ENCODE measurements around the gene TMPRSS3.

The TMPRSS3 gene

DNA sequence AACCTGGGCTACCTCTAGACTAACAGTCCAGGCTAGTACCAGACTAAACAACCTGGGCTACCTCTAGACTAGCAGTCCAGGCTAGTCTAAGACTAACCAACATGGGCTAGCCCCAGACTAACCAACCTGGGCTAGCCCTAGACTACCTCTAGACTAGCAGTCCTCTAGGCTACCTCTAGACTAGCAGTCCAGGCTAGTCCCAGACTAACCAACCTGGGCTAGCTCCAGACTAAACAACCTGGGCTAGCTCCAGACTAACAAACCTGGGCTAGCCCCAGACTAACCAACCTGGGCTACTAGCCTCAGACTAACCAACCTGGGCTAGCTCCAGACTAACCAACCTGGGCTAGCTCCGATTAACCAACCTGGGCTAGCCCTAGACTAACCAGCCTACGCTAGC is 47.1 kb downstream of the TMPRSS3 start:
- DNase-seq: no peak

DNA sequence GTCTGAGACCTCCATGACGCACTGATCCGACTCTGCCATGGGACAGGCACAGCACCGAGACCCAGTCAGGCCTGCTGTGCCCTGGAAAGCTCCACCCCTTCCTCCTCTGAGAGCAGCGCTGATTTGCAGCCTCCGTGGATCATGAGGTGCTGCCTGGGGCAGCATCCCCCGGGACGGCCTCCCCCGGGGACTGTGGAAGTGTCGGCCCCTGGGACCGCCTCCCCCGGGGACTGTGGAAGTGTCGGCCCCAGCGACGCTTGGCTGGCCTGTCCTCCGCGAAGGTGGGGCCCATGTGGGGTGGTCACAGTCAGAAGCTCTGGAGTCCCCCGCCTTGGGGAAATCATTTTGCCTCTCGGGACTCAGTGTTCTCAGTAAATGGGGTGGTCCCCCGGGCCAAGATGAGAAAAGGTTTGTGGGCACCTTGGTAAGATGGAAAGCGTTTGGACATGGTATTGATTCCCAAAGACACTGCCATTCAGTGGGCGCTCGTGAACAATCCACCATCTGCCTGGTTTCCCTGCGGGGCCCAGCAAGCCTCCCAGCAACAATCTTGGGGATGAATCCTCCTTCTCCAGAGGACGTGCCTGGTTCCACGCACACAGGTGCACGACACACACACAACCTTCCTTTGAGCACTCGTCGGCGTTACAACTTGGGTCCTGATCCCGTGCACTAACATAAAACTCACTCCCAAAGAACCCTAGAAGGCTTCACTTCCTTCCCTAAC is 48.1 kb downstream of the TMPRSS3 start:
- no peak for DNase-seq

- no peak for DNase-seq
Measured at GRCh38 chr21:42346866-42347600, 48.8 kb downstream of the TMPRSS3 start.

DNA sequence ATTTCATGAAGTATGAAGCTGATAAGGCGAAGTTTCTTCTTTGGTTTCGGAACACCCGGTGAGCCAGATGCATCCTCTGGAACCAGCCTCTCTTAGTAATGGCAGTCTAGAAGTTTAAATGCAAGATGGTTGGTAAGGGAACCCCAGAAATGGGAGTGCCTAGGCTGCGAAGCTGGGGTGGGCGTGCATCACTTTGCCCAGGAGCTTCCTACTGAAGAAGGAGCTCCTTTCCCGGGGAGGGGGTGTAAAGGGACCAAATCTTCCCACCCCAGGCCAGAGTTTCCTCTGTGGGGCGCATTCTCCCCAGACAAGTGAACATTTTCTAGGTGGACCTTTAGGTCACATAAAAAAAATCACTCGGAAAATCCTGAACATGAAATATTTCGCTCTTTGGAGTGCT is 49.4 kb downstream of the TMPRSS3 start:
- DNase-seq: no peak

DNA sequence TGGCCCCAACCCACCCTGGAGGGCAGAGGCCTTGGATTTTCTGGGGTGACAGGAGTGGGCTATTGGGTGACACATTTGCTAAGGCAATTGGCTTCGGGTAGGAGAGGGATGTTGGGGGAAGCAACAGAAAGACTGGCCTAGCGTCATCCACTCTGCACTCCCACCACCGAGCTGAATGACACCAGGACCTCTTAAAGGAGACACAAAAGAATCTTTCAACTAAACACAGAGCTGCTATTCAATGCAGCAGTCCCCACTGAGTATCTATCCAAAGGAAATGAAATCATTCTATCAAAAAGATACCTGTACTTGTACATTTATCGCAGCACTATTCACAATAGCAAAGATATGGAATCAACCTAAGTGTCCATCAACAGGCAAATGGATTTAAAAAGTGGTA is 51.2 kb downstream of the TMPRSS3 start:
- no peak for DNase-seq

GRCh38 chr21:42343963-42344510 is 51.8 kb downstream of the TMPRSS3 start:
- DNase-seq: no peak

DNA sequence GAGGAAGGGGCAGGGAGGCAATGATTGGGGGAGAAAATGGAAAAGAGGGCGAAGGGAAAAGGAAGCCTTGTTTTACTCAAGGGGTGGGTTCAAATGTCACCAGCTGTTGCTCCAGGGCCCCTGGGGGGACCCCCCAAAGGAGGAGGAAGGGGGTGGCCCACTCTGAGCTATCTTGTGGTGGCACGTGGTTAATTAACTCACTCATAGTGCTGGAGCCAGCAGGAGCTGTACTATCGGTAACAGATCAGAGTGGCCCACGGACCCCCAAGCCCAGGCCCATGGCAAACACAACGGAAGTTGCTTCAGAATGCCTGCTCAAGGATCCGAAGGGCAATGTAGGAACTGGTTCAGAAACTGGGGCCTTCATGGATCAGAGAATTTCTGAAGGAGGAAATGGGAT is 52.3 kb downstream of the TMPRSS3 start:
- DNase-seq: no peak

GRCh38 chr21:42343101-42343500 is 52.8 kb downstream of the TMPRSS3 start:
- DNase-seq: no peak

- no peak for DNase-seq
Measured at GRCh38 chr21:42341776-42342542, 53.9 kb downstream of the TMPRSS3 start.

GRCh38 chr21:42340187-42341050 is 55.4 kb downstream of the TMPRSS3 start:
- no peak for DNase-seq

- no peak for DNase-seq
Measured at GRCh38 chr21:42338729-42339715, 56.8 kb downstream of the TMPRSS3 start.

GRCh38 chr21:42337830-42338728 is 57.8 kb downstream of the TMPRSS3 start:
- DNase-seq: peak; percentile 77

DNA sequence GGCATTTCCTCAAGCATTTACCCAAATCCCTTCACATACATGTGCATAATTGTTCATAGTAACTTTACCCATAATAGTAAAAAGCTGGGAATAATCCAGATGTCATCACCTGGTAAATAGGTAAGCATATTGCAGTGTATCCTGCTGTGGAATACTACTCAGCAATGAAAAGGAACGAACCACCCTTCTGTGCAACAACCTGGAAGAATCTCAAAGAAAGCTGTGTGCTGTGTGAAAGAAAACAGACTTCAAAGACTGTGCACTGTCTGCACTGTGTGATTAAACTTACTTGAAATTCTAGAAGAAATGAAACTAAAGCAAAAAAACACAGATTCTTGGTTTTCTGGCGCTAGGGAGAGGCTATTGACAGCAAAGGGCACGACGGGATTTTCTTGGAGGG is 58.6 kb downstream of the TMPRSS3 start:
- DNase-seq: no peak

- no peak for DNase-seq
Measured at GRCh38 chr21:42336054-42336453, 59.8 kb downstream of the TMPRSS3 start.

DNA sequence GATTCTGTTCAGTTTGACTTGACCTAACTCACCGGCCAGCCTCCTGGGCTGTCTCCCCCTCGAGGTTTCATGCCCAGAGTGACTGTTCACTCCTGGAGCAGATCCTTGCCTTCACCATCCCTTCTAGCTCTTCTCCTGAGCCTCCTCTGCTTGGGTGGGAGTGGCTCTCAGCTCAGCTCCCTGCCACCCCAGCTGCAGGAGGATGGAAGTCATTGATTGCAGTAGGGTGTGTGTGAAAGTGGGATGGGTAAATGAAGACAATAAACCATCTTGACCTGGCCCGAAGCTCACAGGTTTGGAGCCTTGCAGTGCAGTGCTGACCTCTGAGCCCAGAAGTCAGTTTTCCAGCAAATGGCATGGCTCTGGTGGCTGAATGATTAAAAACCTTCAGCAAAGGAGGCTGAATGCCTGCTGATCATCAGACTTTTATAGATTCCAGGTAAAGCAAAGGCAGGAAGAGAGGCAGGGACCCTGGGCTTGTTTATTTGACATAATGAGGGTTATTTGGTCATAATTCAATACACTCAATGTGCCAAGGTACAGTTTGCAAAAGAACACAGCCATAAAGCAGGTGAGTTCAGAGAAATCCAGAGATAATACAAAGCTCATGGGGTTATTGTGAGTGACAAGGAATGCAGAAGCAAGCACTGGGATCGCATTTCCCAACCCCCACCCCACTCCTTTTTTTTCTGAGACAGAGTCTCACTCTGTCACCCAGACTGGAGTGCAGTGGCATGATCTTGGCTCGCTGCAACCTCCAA is 63.1 kb downstream of the TMPRSS3 start:
- no peak for DNase-seq

DNA sequence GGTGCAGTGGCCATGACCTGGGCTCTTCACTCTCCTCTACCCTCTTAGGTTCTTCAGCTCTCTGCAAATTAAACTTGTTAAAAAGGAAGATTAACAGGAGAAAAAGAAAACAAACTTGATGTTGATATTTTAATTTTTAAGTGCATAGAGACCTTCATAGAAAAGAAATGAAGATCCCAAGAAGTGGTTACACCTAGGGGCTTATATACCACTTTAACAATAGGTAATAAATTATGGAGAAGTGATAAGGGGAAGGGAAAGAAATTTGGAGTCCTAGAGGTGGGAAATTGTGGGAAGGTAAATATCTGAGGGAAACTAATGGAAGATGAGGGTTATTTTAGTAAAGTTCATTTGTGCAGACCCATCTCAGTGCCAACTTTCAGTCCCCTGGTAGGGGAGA is 64.2 kb downstream of the TMPRSS3 start:
- DNase-seq: no peak

DNA sequence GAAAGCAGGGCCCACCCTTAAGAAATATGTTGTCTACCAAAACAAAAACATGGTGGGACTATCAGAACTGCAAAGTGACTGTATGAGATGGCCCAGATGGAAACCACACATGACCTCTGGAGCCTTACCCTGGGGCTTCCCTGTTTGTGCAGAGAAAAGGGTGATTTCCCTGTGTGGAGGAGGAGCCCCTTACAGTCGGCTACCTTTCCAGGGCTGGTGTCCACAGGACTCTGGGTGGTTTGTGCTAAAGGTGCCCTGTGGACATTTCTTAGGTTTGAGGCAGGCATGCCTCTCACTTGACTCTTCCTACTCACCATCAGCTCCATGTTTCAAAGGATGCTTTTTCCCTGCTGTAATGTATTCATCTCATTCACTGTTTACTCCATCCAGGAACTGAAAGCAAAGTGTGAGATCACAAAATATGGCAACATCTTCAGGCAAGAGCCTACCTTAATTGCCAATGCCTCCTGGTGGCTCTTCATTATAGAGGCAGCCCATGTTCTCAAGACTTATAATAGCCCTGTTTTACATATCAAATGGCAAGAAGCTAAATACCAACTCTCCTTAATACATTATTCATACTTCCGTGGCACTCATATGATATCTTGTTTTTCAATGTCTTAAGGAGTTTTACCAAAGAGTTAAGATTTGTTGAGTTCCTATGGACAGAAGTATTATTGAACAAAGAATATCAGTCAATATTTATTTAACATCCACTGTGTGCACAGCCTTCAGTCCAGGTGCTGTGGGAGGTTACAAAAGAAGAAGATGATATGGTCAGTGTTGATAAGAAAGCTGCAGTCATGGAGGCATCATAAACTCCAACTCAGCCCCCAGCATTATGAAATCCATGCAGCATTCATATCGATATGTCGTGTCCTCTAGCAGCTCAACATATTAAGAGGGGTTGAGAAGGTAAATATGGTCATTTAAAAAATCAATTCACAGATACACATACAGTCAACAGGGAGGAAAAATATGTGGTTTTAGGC is 65.2 kb downstream of the TMPRSS3 start:
- DNase-seq: no peak

- no peak for DNase-seq
Measured at GRCh38 chr21:42324896-42325295, 71.0 kb downstream of the TMPRSS3 start.
